T-helper 17 cell (primary cell): ENCODE data around the gene VSIR. TPM values are rescaled to one million over a fixed set of nuclear protein-coding genes. Genes with fewer than 3 reads are reported as not detected.

Source experiments
- ATAC-seq: fragments of 150-1000 bp; cut with Tn5 transposase; 2 replicates; pipeline ENCODE4 v1.10.0; 2021; ENCODE audit warnings: mild to moderate bottlenecking, moderate library complexity
- DNase-seq, 3 donors: peaks; one replicate each; pipeline versions ENCODE4 v3.0.0 to v3.0.0-alpha.2; 2020 to 2021
- H3K9me3 ChIP-seq: one replicate; pipeline ENCODE4 v1.7.0; 2013; ENCODE audit warnings: low read length, mild to moderate bottlenecking; ENCODE audit not compliant: control insufficient read depth, poor library complexity, severe bottlenecking
- H3K27ac Mint-ChIP-seq: one replicate; pipeline ENCODE4 v1.8.0; 2022; ENCODE audit warnings: mild to moderate bottlenecking, moderate library complexity, mixed read lengths
- H3K27me3 Mint-ChIP-seq: one replicate; pipeline ENCODE4 v1.8.0; 2022; ENCODE audit warnings: mixed read lengths
- H3K36me3 Mint-ChIP-seq: one replicate; pipeline ENCODE4 v1.8.0; 2022; ENCODE audit warnings: low read depth, mixed read lengths
- H3K4me1 Mint-ChIP-seq: one replicate; pipeline ENCODE4 v1.8.0; 2022; ENCODE audit warnings: mild to moderate bottlenecking, mixed read lengths
- H3K4me3 Mint-ChIP-seq: one replicate; pipeline ENCODE4 v1.8.0; 2022; ENCODE audit warnings: mild to moderate bottlenecking, moderate library complexity, mixed read lengths
- total RNA-seq, 4 donors: library from RNA in 2 of 4; stranded (reverse) in 2 of 4; gene quantifications; one replicate each; pipeline ENCODE4 v1.2.3 and lab custom pipeline; 2022 to 2026

VSIR gene
- total RNA-seq, 2 donors from 2014 or later = 119 to 124 TPM

- H3K9me3 ChIP-seq = no peaks in the 10 kb centered on the region
- Mint-ChIP-seq H3K27me3 (no peaks in the 10 kb centered on the region), H3K4me3 (peak overlapping the region; percentile 49), H3K27ac (peak overlapping the region; percentile 91), H3K36me3 (no peaks in the 10 kb centered on the region), H3K4me1 (peaks cover 78% of the 10 kb centered on the region)
- DNase-seq = no peak
- no peak for ATAC-seq
Observed at GRCh38 chr10:71740069-71740653, 33.2 kb downstream of the VSIR start.

GRCh38 chr10:71739358-71739900 is 33.9 kb downstream of the VSIR start:
- Mint-ChIP-seq H3K27ac (peak overlapping the region; percentile 91), H3K4me3 (no peak overlapping the region), H3K36me3 (no peaks in the 10 kb centered on the region), H3K4me1 (peaks cover 80% of the 10 kb centered on the region), H3K27me3 (no peaks in the 10 kb centered on the region)
- no peak for ATAC-seq
- DNase-seq = no peak
- H3K9me3 ChIP-seq = no peaks in the 10 kb centered on the region

- DNase-seq (no peak), ATAC-seq (no peak)
- Mint-ChIP-seq H3K27ac (peak overlapping the region; percentile 96), H3K4me1 (peaks cover 79% of the 10 kb centered on the region), H3K4me3 (peak overlapping the region; percentile 65), H3K36me3 (peaks cover 3% of the 10 kb centered on the region), H3K27me3 (no peaks in the 10 kb centered on the region)
- no peaks in the 10 kb centered on the region for H3K9me3 ChIP-seq
Observed at GRCh38 chr10:71737834-71738197, 35.5 kb downstream of the VSIR start.

GRCh38 chr10:71737001-71737833 is 36.1 kb downstream of the VSIR start:
- peak overlapping the region; percentile 96 for H3K27ac Mint-ChIP-seq
- ATAC-seq (no peak), DNase-seq (no peak)
- H3K9me3 ChIP-seq = no peaks in the 10 kb centered on the region
- peaks cover 3% of the 10 kb centered on the region for H3K36me3 Mint-ChIP-seq
- peak overlapping the region; percentile 77 for H3K4me3 Mint-ChIP-seq
- H3K27me3 Mint-ChIP-seq = no peaks in the 10 kb centered on the region
- H3K4me1 Mint-ChIP-seq = peaks cover 79% of the 10 kb centered on the region

GRCh38 chr10:71736570-71736952 is 36.8 kb downstream of the VSIR start:
- peaks cover 3% of the 10 kb centered on the region for H3K36me3 Mint-ChIP-seq
- no peak for DNase-seq
- ATAC-seq = peak; percentile 41
- H3K4me3 Mint-ChIP-seq = peak overlapping the region; percentile 77
- no peaks in the 10 kb centered on the region for H3K27me3 Mint-ChIP-seq
- H3K27ac Mint-ChIP-seq = peak overlapping the region; percentile 96
- H3K9me3 ChIP-seq = no peaks in the 10 kb centered on the region
- peaks cover 75% of the 10 kb centered on the region for H3K4me1 Mint-ChIP-seq

- Mint-ChIP-seq H3K36me3 (peaks cover 3% of the 10 kb centered on the region), H3K4me1 (peaks cover 74% of the 10 kb centered on the region), H3K4me3 (peak overlapping the region; percentile 77), H3K27me3 (no peaks in the 10 kb centered on the region), H3K27ac (peak overlapping the region; percentile 96)
- no peaks in the 10 kb centered on the region for H3K9me3 ChIP-seq
- DNase-seq = peak in 2 of 3 donors; percentile 30 to 33
- ATAC-seq = peak; percentile 87
Observed at GRCh38 chr10:71735709-71736569, 37.4 kb downstream of the VSIR start.

GRCh38 chr10:71734797-71735196 is 38.5 kb downstream of the VSIR start:
- DNase-seq (no peak), ATAC-seq (no peak)
- H3K9me3 ChIP-seq = no peaks in the 10 kb centered on the region
- Mint-ChIP-seq H3K27ac (peak overlapping the region; percentile 96), H3K4me3 (peak overlapping the region; percentile 77), H3K36me3 (peaks cover 3% of the 10 kb centered on the region), H3K27me3 (no peaks in the 10 kb centered on the region), H3K4me1 (peaks cover 66% of the 10 kb centered on the region)

GRCh38 chr10:71731791-71732190 is 41.5 kb downstream of the VSIR start:
- no peak for ATAC-seq

GRCh38 chr10:71729161-71729636 is 44.1 kb downstream of the VSIR start:
- Mint-ChIP-seq H3K4me1 (peaks cover 58% of the 10 kb centered on the region), H3K4me3 (no peak overlapping the region), H3K36me3 (peaks cover 3% of the 10 kb centered on the region), H3K27ac (peak overlapping the region; percentile 94), H3K27me3 (no peaks in the 10 kb centered on the region)
- no peak for ATAC-seq
- H3K9me3 ChIP-seq = no peaks in the 10 kb centered on the region
- DNase-seq = no peak

More at GRCh38 chr10:71731791-71732190, 41.5 kb downstream of the VSIR start:
- H3K4me3 Mint-ChIP-seq = no peak overlapping the region
- peak overlapping the region; percentile 24 for H3K27ac Mint-ChIP-seq
- peaks cover 63% of the 10 kb centered on the region for H3K4me1 Mint-ChIP-seq
- no peaks in the 10 kb centered on the region for H3K27me3 Mint-ChIP-seq
- H3K9me3 ChIP-seq = no peaks in the 10 kb centered on the region
- DNase-seq = no peak
- peaks cover 3% of the 10 kb centered on the region for H3K36me3 Mint-ChIP-seq

GRCh38 chr10:71727738-71728737 is 45.3 kb downstream of the VSIR start:
- Mint-ChIP-seq H3K36me3 (peaks cover 2% of the 10 kb centered on the region), H3K4me1 (peaks cover 55% of the 10 kb centered on the region), H3K27ac (peak overlapping the region; percentile 94), H3K4me3 (peak overlapping the region; percentile 79), H3K27me3 (no peaks in the 10 kb centered on the region)
- ATAC-seq (peak; percentile 71), DNase-seq (peak in 2 of 3 donors; percentile 47 to 56)
- no peaks in the 10 kb centered on the region for H3K9me3 ChIP-seq

- DNase-seq = peak in 2 of 3 donors; percentile 29 to 40
- H3K9me3 ChIP-seq = no peaks in the 10 kb centered on the region
- Mint-ChIP-seq H3K27me3 (no peaks in the 10 kb centered on the region), H3K27ac (peak overlapping the region; percentile 94), H3K36me3 (no peaks in the 10 kb centered on the region), H3K4me3 (peak overlapping the region; percentile 79), H3K4me1 (peaks cover 53% of the 10 kb centered on the region)
- peak; percentile 75 for ATAC-seq
Observed at GRCh38 chr10:71727105-71727737, 46.1 kb downstream of the VSIR start.
